Measurements from ENCODE around the gene AKAP12. TPM values are rescaled to one million over a fixed set of nuclear protein-coding genes. Genes with fewer than 3 reads are reported as not detected.

The AKAP12 gene
- total RNA-seq, 1 experiment from 2014 or later: 90.0 TPM

GRCh38 chr6:151307501-151307900, 67.7 kb downstream of the AKAP12 start:
- POLR2A ChIA-PET: no interaction called here
- CTCF ChIA-PET: interaction anchor here (1.9 kb wide), 1 partner anchor 17 kb away, joined by 8 read pairs; no protein-coding TSS in a partner anchor
- DNase-seq (ENCODE audit: low spot score) (no peak), ATAC-seq (no peak)
- no peak for TF ChIP-seq ZNF317 (CRISPR knock-in tag; IDR thresholded peaks at IDR 0.05; ENCODE audit: borderline replicate concordance, low read depth)
- no peak for TF ChIP-seq TEAD4 (CRISPR knock-in tag; IDR thresholded peaks at IDR 0.05)
- no peak for TF ChIP-seq CTCF (IDR thresholded peaks at IDR 0.05)
- no peak for TF ChIP-seq ESRRA (CRISPR knock-in tag; IDR thresholded peaks at IDR 0.05; ENCODE audit: borderline replicate concordance)
- TF ChIP-seq IRF1 (CRISPR knock-in tag; IDR thresholded peaks at IDR 0.05): no peak
- no peak for TF ChIP-seq FOXP1 (CRISPR knock-in tag; IDR thresholded peaks at IDR 0.05; ENCODE audit: borderline replicate concordance)
- TF ChIP-seq CDX4 (CRISPR knock-in tag; IDR thresholded peaks at IDR 0.05; ENCODE audit: borderline replicate concordance): no peak
- no peak for TF ChIP-seq ATF2 (CRISPR knock-in tag; IDR thresholded peaks at IDR 0.05; ENCODE audit: borderline replicate concordance, low read depth)
- TF ChIP-seq FOXK1 (CRISPR knock-in tag; IDR thresholded peaks at IDR 0.05): no peak
- TF ChIP-seq ZNF425 (CRISPR knock-in tag; conservative IDR thresholded peaks at IDR 0.05): no peak
- TF ChIP-seq E2F5 (CRISPR knock-in tag; IDR thresholded peaks at IDR 0.05): no peak
- no peak for TF ChIP-seq ZNF532 (CRISPR knock-in tag; IDR thresholded peaks at IDR 0.05; ENCODE audit: borderline replicate concordance)
- no peak for TF ChIP-seq GRHL2 (CRISPR knock-in tag; IDR thresholded peaks at IDR 0.05; ENCODE audit: insufficient replicate concordance, severe bottlenecking)
- no peak for TF ChIP-seq FOXP4 (CRISPR knock-in tag; IDR thresholded peaks at IDR 0.05)
- no peak for TF ChIP-seq ZNF138 (CRISPR knock-in tag; conservative IDR thresholded peaks at IDR 0.05)
- H3K36me3 Mint-ChIP-seq: no peaks in the 10 kb centered on the region
- no peaks in the 10 kb centered on the region for H3K9me3 Mint-ChIP-seq
- H3K4me1 Mint-ChIP-seq: peaks cover 26% of the 10 kb centered on the region
- H3K27me3 Mint-ChIP-seq (ENCODE audit: low read depth): no peaks in the 10 kb centered on the region
- H3K4me3 Mint-ChIP-seq: no peak overlapping the region
- H3K27ac Mint-ChIP-seq: no peak overlapping the region

All from WTC11 (cell line).